HTR-8/SVneo (cell line): ENCODE data around the gene GRIN2D.
A peak's percentile ranks its signal among the peaks of the same experiment; 100 is the strongest.

ENCODE experiments used
- DNase-seq: peaks from one replicate; pipeline ENCODE4 v3.0.0; 2011; ENCODE audit warnings: low spot score, mixed read lengths; ENCODE audit not compliant: insufficient read length
- FAIRE-seq: peaks from 2 replicates; lab custom pipeline; 2011; peaks lifted over from hg19 to GRCh38; lab: Jason Lieb, UNC

The GRIN2D gene

GRCh38 chr19:48424694-48425219, 31.3 kb downstream of the GRIN2D start:
- FAIRE-seq: no peak
- DNase-seq: peak; percentile 78

GRCh38 chr19:48428670-48429069, 35.2 kb downstream of the GRIN2D start:
- no peak for FAIRE-seq
- DNase-seq: no peak

GRCh38 chr19:48433337-48433736, 39.9 kb downstream of the GRIN2D start:
- FAIRE-seq: no peak
- DNase-seq: no peak

DNA sequence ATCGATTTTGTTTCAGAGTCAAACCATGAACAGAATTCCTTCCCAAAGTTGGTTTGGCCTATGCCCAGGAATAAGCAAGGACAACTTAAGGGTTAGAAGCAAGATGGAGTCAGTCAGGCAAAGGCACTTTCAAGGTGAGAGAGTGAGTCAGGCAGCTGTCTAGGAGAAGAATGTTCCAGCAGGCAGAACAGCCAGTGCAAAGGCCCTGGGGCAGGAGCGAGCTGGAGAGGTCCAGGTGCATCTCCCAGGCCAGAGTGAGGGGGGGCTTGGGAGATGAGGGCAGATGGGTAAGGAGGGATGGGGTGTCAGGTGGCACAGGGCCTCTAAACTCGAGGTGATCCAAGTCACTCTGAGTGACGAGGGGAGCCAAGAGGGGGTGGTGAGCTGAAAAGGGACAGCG, 43.1 kb downstream of the GRIN2D start:
- no peak for FAIRE-seq
- DNase-seq: no peak

DNA sequence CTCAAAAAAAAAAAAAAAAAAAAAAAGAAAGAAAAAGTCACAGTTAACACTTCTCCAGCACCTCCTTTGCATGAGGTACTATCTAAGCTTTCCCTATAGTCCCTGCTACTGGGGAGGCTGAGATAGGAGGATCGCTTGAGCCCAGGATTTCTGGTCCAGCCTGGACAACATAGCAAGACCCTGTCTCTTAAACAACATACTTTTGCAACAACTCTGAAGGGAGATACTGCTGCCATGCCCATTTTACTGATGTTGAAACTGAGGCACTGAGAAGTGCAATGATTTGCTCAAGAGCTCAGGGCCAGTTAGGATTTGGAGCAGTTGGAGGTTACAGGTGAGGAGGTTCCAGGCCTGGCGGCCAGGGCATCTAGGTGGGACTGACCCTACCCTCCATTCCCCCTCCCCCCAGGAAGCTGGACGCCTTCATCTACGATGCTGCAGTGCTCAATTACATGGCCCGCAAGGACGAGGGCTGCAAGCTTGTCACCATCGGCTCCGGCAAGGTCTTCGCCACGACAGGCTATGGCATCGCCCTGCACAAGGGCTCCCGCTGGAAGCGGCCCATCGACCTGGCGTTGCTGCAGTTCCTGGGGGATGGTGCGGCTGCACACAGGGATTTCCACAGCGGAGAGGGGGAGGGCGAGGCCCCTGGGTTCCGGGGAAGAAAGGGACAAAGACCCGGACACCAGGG, 48.0 kb downstream of the GRIN2D start:
- no peak for DNase-seq
- no peak for FAIRE-seq

DNA sequence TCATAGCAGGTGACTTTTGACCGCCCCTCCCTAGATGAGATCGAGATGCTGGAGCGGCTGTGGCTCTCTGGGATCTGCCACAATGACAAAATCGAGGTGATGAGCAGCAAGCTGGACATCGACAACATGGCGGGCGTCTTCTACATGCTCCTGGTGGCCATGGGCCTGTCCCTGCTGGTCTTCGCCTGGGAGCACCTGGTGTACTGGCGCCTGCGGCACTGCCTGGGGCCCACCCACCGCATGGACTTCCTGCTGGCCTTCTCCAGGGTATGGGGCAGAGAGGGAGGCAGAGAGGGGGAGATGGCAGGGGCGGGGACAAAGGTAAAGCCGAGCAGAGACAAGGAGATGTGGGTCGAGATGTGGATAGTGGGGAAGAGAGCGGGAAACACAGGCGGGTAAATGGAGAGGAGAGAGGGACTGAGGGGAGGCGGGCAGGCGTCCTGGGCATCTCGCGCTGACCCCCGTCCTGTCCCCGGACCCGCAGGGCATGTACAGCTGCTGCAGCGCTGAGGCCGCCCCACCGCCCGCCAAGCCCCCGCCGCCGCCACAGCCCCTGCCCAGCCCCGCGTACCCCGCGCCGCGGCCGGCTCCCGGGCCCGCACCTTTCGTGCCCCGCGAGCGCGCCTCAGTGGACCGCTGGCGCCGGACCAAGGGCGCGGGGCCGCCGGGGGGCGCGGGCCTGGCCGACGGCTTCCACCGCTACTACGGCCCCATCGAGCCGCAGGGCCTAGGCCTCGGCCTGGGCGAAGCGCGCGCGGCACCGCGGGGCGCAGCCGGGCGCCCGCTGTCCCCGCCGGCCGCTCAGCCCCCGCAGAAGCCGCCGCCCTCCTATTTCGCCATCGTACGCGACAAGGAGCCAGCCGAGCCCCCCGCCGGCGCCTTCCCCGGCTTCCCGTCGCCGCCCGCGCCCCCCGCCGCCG, 48.9 kb downstream of the GRIN2D start:
- FAIRE-seq (no peak), DNase-seq (no peak)

DNA sequence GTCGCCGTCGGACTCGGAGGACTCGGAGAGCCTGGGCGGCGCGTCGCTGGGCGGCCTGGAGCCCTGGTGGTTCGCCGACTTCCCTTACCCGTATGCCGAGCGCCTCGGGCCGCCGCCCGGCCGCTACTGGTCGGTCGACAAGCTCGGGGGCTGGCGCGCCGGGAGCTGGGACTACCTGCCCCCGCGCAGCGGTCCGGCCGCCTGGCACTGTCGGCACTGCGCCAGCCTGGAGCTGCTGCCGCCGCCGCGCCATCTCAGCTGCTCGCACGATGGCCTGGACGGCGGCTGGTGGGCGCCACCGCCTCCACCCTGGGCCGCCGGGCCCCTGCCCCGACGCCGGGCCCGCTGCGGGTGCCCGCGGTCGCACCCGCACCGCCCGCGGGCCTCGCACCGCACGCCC, 49.8 kb downstream of the GRIN2D start:
- FAIRE-seq: no peak

More for the DNA sequence above, 49.8 kb downstream of the GRIN2D start:
- DNase-seq: no peak
